HCT116 (cell line): ENCODE data around the gene NNT. TPM values are rescaled to one million over a fixed set of nuclear protein-coding genes. Genes with fewer than 3 reads are reported as not detected.
A peak's percentile ranks its signal among the peaks of the same experiment; 100 is the strongest.
"Not testable (repeated sequence)": the region's sequence is repeated elsewhere in the genome, so short reads cannot be mapped to it uniquely, and the experiment has no call there.

Experiments used
- ATAC-seq: fragments of 200-7000 bp; cut with Tn5 transposase; 2 replicates; pipeline ENCODE4 v1.9.1; 2020; ENCODE audit warnings: mild to moderate bottlenecking, moderate library complexity
- BruUV-seq: library from RNA; stranded (reverse); fragments of 400-500 nt; replicated peaks from 2 replicates; lab custom pipeline; 2021; lab: Mats Ljungman, UMichigan
- CTCF ChIA-PET: fragments of 300-600 bp; sonication (Branson Sonifier 250); formaldehyde crosslinking; loops from one replicate; lab custom pipeline; 2021; ENCODE audit warnings: antibody characterized with exemption; lab: Charles Lee
- POLR2A ChIA-PET: fragments of 300-600, 350-600 bp; sonication (Branson Sonifier 250); formaldehyde crosslinking; loops from one replicate; lab custom pipeline; 2021; ENCODE audit warnings: antibody characterized with exemption; lab: Charles Lee
- RAD21 ChIA-PET, 2 experiments: fragments of 300-600 bp; sonication (Branson Sonifier 250); formaldehyde crosslinking; loops; one replicate each; lab custom pipeline; 2023; ENCODE audit warnings: low total read pairs in 2 of 2; ENCODE audit not compliant: uncharacterized antibody in 2 of 2, unreplicated experiment in 2 of 2, low non-redundant PET in 1 of 2; lab: Charles Lee
- DNase-seq: peaks from one replicate; pipeline ENCODE4 v3.0.0-alpha.2; 2010; ENCODE audit warnings: low read depth, low spot score
- H2AFZ ChIP-seq: fragments of 200-600 bp; shearing (Covaris generic), sonication (generic); 2 replicates; pipeline ENCODE4 v1.6.1; 2017; ENCODE audit warnings: low read depth, mixed run types, mixed read lengths, antibody characterized with exemption, low read length; ENCODE audit not compliant: poor library complexity, severe bottlenecking
- H3K27ac ChIP-seq: 2 replicates; pipeline ENCODE4 v1.5.1; 2012; ENCODE audit warnings: low read depth, low read length
- H3K27me3 ChIP-seq: fragments of 200-600 bp; sonication (generic); 2 replicates; pipeline ENCODE4 v1.6.1; 2016; ENCODE audit warnings: mixed run types, low read length, mixed read lengths; ENCODE audit not compliant: insufficient read depth
- H3K36me3 ChIP-seq, 2 experiments: fragments of 200-500 bp in 1 of 2; fragments of 200-600 bp in 1 of 2; sonication (Bioruptor generic) in 1 of 2; sonication (generic) in 1 of 2; 2 replicates each; pipeline versions ENCODE4 v1.5.1 to v1.6.1; 2014 to 2016; ENCODE audit warnings: low read length in 2 of 2, inconsistent platforms in 1 of 2, mixed read lengths in 1 of 2, mixed run types in 1 of 2; ENCODE audit not compliant: insufficient read depth in 2 of 2, control insufficient read depth in 1 of 2
- H3K4me1 ChIP-seq, 2 experiments: fragments of 200-600 bp in 1 of 2; sonication (generic) in 1 of 2; 2 replicates each; pipeline versions ENCODE4 v1.5.1 to v1.6.1; 2012 to 2017; ENCODE audit warnings: low read length in 2 of 2, inconsistent platforms in 1 of 2, mild to moderate bottlenecking in 1 of 2, mixed read lengths in 1 of 2, mixed run types in 1 of 2, moderate library complexity in 1 of 2; ENCODE audit not compliant: insufficient read depth in 2 of 2, control insufficient read depth in 1 of 2
- H3K4me2 ChIP-seq: fragments of 200-600 bp; sonication (generic); 2 replicates; pipeline ENCODE4 v1.6.1; 2017; ENCODE audit warnings: mixed run types, low read length, mixed read lengths
- H3K4me3 ChIP-seq, 2 experiments: fragments of 200-600 bp in 1 of 2; sonication (generic) in 1 of 2; replicated peaks in 1 of 2; 2 replicates each; pipeline ENCODE4 v1.5.1; 2011 to 2016; ENCODE audit warnings: low read length in 2 of 2, control low read depth in 1 of 2, low read depth in 1 of 2, mild to moderate bottlenecking in 1 of 2, mixed read lengths in 1 of 2, mixed run types in 1 of 2
- H3K79me2 ChIP-seq: fragments of 200-600 bp; sonication (generic); 2 replicates; pipeline ENCODE4 v1.6.1; 2017; ENCODE audit warnings: mild to moderate bottlenecking, mixed run types, low read length, moderate library complexity, mixed read lengths; ENCODE audit not compliant: insufficient read depth
- H3K9ac ChIP-seq: fragments of 200-600 bp; sonication (generic); 2 replicates; pipeline ENCODE4 v1.6.1; 2016; ENCODE audit warnings: low read length, mixed read lengths
- H3K9me2 ChIP-seq: fragments of 200-600 bp; sonication (generic), shearing (Covaris generic); 2 replicates; pipeline ENCODE4 v1.6.1; 2017; ENCODE audit warnings: mixed run types, mild to moderate bottlenecking, moderate library complexity; ENCODE audit not compliant: insufficient read depth
- H3K9me3 ChIP-seq, 2 experiments: fragments of 200-500 bp in 1 of 2; fragments of 200-600 bp in 1 of 2; sonication (Bioruptor generic) in 1 of 2; sonication (generic) in 1 of 2; 2 replicates each; pipeline ENCODE4 v1.6.1; 2014 to 2017; ENCODE audit warnings: low read length in 2 of 2, mixed read lengths in 2 of 2, inconsistent platforms in 1 of 2, low read depth in 1 of 2, mild to moderate bottlenecking in 1 of 2, mixed run types in 1 of 2, moderate library complexity in 1 of 2; ENCODE audit not compliant: control insufficient read depth in 1 of 2, insufficient read depth in 1 of 2
- H4K20me1 ChIP-seq: fragments of 200-600 bp; sonication (generic), shearing (Covaris generic); 2 replicates; pipeline ENCODE4 v1.6.1; 2017; ENCODE audit warnings: mixed run types, mild to moderate bottlenecking, moderate library complexity; ENCODE audit not compliant: insufficient read depth
- JUND ChIP-seq: IDR thresholded peaks from 2 replicates; pipeline ENCODE4 v1.6.1; 2012
- POLR2A ChIP-seq: IDR thresholded peaks from 2 replicates; pipeline ENCODE4 v1.7.0; 2011; ENCODE audit warnings: borderline replicate concordance; ENCODE audit not compliant: insufficient read depth, insufficient read length; ENCODE audit errors: extremely low read depth
- SIN3A ChIP-seq: IDR thresholded peaks from 2 replicates; pipeline ENCODE4 v1.6.1; 2012; ENCODE audit warnings: low read depth
- ZFX ChIP-seq: fragments of 450-650 bp; IDR thresholded peaks from 2 replicates; pipeline ENCODE4 v1.6.1; 2017
- intact Hi-C: fragments of 100-400 bp; cut with micrococcal nuclease; formaldehyde crosslinking; loops from 2 replicates; pipeline ENCODE4 v1.10.0; 2022
- total RNA-seq: library from RNA; stranded (reverse); gene quantifications from one replicate; pipeline ENCODE4 v1.2.1, GENCODE V29; 2021; ENCODE audit not compliant: unreplicated experiment

NNT gene
- total RNA-seq, 1 experiment from 2014 or later: 0.32 TPM

DNA sequence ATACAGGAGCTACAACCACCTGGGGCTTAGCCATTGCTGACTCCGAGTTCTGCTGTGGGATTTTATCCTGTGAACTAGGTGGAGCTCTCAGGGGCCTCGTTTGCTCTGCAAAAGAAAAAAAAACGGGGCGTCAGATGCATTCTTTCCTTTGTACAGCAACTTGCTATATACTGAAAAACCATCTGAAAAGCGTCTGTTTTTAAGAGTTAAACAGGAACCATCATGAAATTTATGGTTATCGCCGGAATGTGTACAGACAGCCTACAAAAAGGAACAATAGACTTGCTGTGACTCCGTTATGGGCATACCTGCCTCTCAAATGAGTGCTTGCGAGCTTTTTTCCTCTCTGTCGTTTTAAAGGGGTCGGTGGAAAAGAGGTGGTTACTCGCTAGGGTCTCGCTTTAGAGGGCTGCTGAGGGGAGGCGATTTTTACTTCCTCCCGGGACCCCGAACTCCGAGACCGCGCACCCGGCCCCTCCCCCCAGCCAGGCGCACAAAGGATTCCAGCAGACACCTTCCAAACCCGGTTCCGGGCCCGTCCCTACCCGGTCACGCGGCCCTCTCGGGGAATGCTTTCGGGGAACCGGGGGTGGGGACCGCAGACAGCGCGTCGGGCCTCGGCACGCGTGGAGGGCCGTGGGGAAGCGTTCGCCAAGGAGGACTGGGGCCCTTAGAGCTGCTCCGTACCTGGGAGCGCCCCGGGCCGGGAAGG lies 46.9 kb upstream of the NNT start:
- peak; percentile 56 for ATAC-seq
- DNase-seq: peak; percentile 6
- Histone ChIP-seq H3K27me3 (no peaks in the 10 kb centered on the region), H3K79me2 (peaks cover 53% of the 10 kb centered on the region), H3K27ac (peak overlapping the region; percentile 97), H2AFZ (no peak overlapping the region), H3K36me3 (peaks cover 20 to 29% of the 10 kb centered on the region in 2 experiments; a peak in 3 of 4 replicates), H3K4me2 (peak overlapping the region; percentile 94), H3K4me1 (peaks cover 10 to 18% of the 10 kb centered on the region in 2 experiments), H3K9me3 (no peaks in the 10 kb centered on the region), H3K9me2 (no peaks in the 10 kb centered on the region), H3K9ac (peak overlapping the region; percentile 77), H4K20me1 (no peaks in the 10 kb centered on the region), H3K4me3 (peak overlapping the region; percentile 81 to 84)
- intact Hi-C loops: loop anchor here (5.0 kb wide), 1 partner anchor 74 kb away; the partner anchor contains the start of gene TMEM267
- BruUV-seq: no TSS peak
- CTCF ChIA-PET: interaction anchor here (1.2 kb wide), 1 partner anchor 72 kb away, joined by 3 read pairs; no protein-coding TSS in a partner anchor
- POLR2A ChIA-PET: interaction anchor here (0.8 to 1.0 kb wide), 2 partner anchors 14 to 72 kb away, joined by 3 read pairs; partner anchors contain the start of gene TMEM267
- RAD21 ChIA-PET: no interaction called here
- no peak for TF ChIP-seq JUND
- peak; percentile 33; the same call in 1 of the 2 replicates for TF ChIP-seq SIN3A

DNA sequence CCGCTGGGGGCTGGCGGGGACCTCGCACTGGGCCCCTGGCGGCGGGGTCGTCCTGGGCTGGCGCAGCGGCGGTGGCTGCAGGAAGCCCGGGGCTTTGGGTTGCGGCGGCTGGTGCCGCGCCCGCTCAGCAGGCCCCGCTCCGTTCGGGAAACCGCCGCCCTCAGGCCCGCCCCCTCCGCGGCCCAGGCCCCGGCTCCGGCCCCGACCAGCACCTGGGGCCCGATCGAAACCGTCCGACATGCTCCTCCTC lies 46.4 kb upstream of the NNT start:
- DNase-seq, H2AFZ ChIP-seq, CTCF ChIA-PET, H3K9me2 ChIP-seq, BruUV-seq, H4K20me1 ChIP-seq, RAD21 ChIA-PET, H3K27me3 ChIP-seq, H3K9me3 ChIP-seq: not testable (repeated sequence)
- peaks cover 49% of the 10 kb centered on the region for H3K79me2 ChIP-seq
- peak overlapping the region; percentile 77 for H3K9ac ChIP-seq
- ATAC-seq: peak; percentile 64
- peak overlapping the region; percentile 94 for H3K4me2 ChIP-seq
- intact Hi-C loops: loop anchor here (5.0 kb wide), 1 partner anchor 74 kb away; the partner anchor contains the start of gene TMEM267
- peaks cover 10 to 18% of the 10 kb centered on the region in 2 experiments for H3K4me1 ChIP-seq
- POLR2A ChIA-PET: interaction anchor here (1.0 kb wide), 1 partner anchor 73 kb away, joined by 3 read pairs; the partner anchor contains the start of gene TMEM267
- H3K36me3 ChIP-seq: peaks cover 20 to 26% of the 10 kb centered on the region in 2 experiments; a peak in 3 of 4 replicates
- H3K4me3 ChIP-seq: peak overlapping the region; percentile 81 to 84
- TF ChIP-seq ZFX (peak; percentile 99), POLR2A (peak; percentile 39)
- H3K27ac ChIP-seq: peak overlapping the region; percentile 97
